Neural cell (in vitro differentiated cells): ENCODE results near the gene EXOC6B. TPM values are rescaled to one million over a fixed set of nuclear protein-coding genes. Genes with fewer than 3 reads are reported as not detected.

Experiments used
- H2AFZ ChIP-seq: fragments of 200-600, 300-800 bp; sonication (generic), shearing (Covaris generic); 2 replicates; pipeline ENCODE4 v1.6.0; 2014; ENCODE audit warnings: low read depth, mild to moderate bottlenecking, antibody characterized with exemption, low read length, moderate library complexity
- H3F3A ChIP-seq: fragments of 200-600 bp; shearing (Covaris generic); 2 replicates; pipeline ENCODE4 v1.6.1; 2016; ENCODE audit warnings: mild to moderate bottlenecking, moderate library complexity, mixed read lengths, antibody characterized with exemption, low read length; ENCODE audit not compliant: insufficient read depth, poor library complexity, severe bottlenecking
- H3K27ac ChIP-seq: fragments of 200-600, 300-800 bp; sonication (generic), shearing (Covaris generic); 2 replicates; pipeline ENCODE4 v1.5.1; 2014; ENCODE audit warnings: mild to moderate bottlenecking, low read length, moderate library complexity
- H3K27me3 ChIP-seq: fragments of 300-800, 200-600 bp; sonication (generic), shearing (Covaris generic); 2 replicates; pipeline ENCODE4 v1.6.0; 2014; ENCODE audit warnings: mild to moderate bottlenecking, low read depth, low read length, moderate library complexity; ENCODE audit not compliant: insufficient read depth
- H3K36me3 ChIP-seq: fragments of 300-800, 200-600 bp; sonication (generic), shearing (Covaris generic); 2 replicates; pipeline ENCODE4 v1.5.1; 2014; ENCODE audit warnings: mild to moderate bottlenecking, antibody characterized with exemption, low read length, moderate library complexity; ENCODE audit not compliant: insufficient read depth
- H3K4me2 ChIP-seq: fragments of 300-800, 200-600 bp; sonication (generic), shearing (Covaris generic); 2 replicates; pipeline ENCODE4 v1.6.0; 2014; ENCODE audit warnings: mild to moderate bottlenecking, low read length
- H3K4me3 ChIP-seq: fragments of 300-800, 200-600 bp; sonication (generic), shearing (Covaris generic); 2 replicates; pipeline ENCODE4 v1.5.1; 2014; ENCODE audit warnings: mild to moderate bottlenecking, low read length, moderate library complexity
- H3K79me2 ChIP-seq: fragments of 200-600 bp; shearing (Covaris generic); replicated peaks from 2 replicates; pipeline ENCODE4 v1.6.0; 2014; ENCODE audit warnings: mild to moderate bottlenecking, low read length, moderate library complexity; ENCODE audit not compliant: insufficient read depth
- H3K9ac ChIP-seq: fragments of 300-800, 200-600 bp; sonication (generic), shearing (Covaris generic); 2 replicates; pipeline ENCODE4 v1.6.1; 2016; ENCODE audit warnings: mild to moderate bottlenecking, low read length, mixed read lengths
- H3K9me2 ChIP-seq: fragments of 200-600 bp; shearing (Covaris generic); 2 replicates; pipeline ENCODE4 v1.6.1; 2016; ENCODE audit warnings: mild to moderate bottlenecking, low read length, mixed read lengths; ENCODE audit not compliant: insufficient read depth
- H3K9me3 ChIP-seq: fragments of 200-600, 300-800 bp; sonication (generic), shearing (Covaris generic); 2 replicates; pipeline ENCODE4 v1.6.1; 2016; ENCODE audit warnings: mild to moderate bottlenecking, mixed run types, low read length, moderate library complexity, mixed read lengths
- H4K20me1 ChIP-seq: fragments of 200-600 bp; shearing (Covaris generic); 2 replicates; pipeline ENCODE4 v1.6.1; 2016; ENCODE audit warnings: mild to moderate bottlenecking, mixed run types; ENCODE audit not compliant: insufficient read depth
- CTCF ChIP-seq: fragments of 450-650 bp; IDR thresholded peaks from 2 replicates; pipeline ENCODE4 v1.5.1; 2014; ENCODE audit warnings: antibody characterized with exemption, mild to moderate bottlenecking, moderate library complexity; ENCODE audit not compliant: poor library complexity, severe bottlenecking
- EP300 ChIP-seq: fragments of 450-650 bp; conservative IDR thresholded peaks from 2 replicates; pipeline ENCODE4 v1.6.1; 2014; ENCODE audit warnings: antibody characterized with exemption, mild to moderate bottlenecking, moderate library complexity; ENCODE audit not compliant: poor library complexity, severe bottlenecking
- EZH2 ChIP-seq: fragments of 200-600, 300-800 bp; shearing (Covaris generic), sonication (generic); IDR thresholded peaks from 2 replicates; pipeline ENCODE4 v1.6.1; 2014; ENCODE audit warnings: antibody characterized with exemption, low read length, borderline replicate concordance, mild to moderate bottlenecking; ENCODE audit not compliant: insufficient read depth, poor library complexity, severe bottlenecking
- MXI1 ChIP-seq: fragments of 450-650 bp; conservative IDR thresholded peaks from 2 replicates; pipeline ENCODE4 v1.6.1; 2014; ENCODE audit warnings: antibody characterized with exemption, mild to moderate bottlenecking; ENCODE audit not compliant: poor library complexity, severe bottlenecking
- POLR2AphosphoS5 ChIP-seq: IDR thresholded peaks from 2 replicates; pipeline ENCODE4 v1.6.1; 2012
- RAD21 ChIP-seq: fragments of 450-650 bp; conservative IDR thresholded peaks from 2 replicates; pipeline ENCODE4 v1.6.1; 2014; ENCODE audit warnings: antibody characterized with exemption, mild to moderate bottlenecking, moderate library complexity
- SMC3 ChIP-seq: fragments of 450-650 bp; conservative IDR thresholded peaks from 2 replicates; pipeline ENCODE4 v1.6.1; 2014; ENCODE audit warnings: antibody characterized with exemption, mild to moderate bottlenecking, moderate library complexity; ENCODE audit not compliant: poor library complexity
- TAF1 ChIP-seq: IDR thresholded peaks from 2 replicates; pipeline ENCODE4 v1.6.1; 2012; ENCODE audit warnings: low read depth
- polyA plus RNA-seq: library from polyadenylated mRNA; depleted of rRNA; stranded (reverse); fragments of >200 nt; gene quantifications from 2 replicates; pipeline ENCODE4 v1.2.3, GENCODE V29; 2014
- TF ChIP-seq, protein P1 (sequence below): IDR thresholded peaks from 2 replicates; pipeline ENCODE4 v1.6.1; 2012; ENCODE audit warnings: borderline replicate concordance

EXOC6B gene
- polyA plus RNA-seq, 1 donor from 2014 or later: 23.4 TPM

DNA sequence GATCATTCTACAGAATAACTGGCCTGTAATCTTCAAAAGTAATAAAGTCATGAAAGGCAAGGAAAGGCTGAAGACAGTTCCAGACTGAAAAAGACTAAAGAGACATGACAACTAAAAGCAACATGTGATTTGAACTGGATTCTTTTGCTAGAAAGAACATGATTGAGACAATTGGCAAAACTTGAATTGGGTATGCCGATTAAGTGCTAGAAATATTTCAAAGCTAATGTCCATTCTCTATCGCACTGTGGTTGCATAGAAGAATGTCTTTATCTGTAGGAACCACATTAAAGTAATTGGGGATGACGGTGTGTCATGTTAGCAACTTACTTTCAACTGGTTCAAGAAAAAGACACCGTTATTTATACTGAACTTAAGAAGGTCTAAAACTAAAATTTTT is 98.5 kb downstream of the EXOC6B start:
- no peak overlapping the region for H3K27ac ChIP-seq
- H4K20me1 ChIP-seq: no peaks in the 10 kb centered on the region
- no peak overlapping the region for H3K4me3 ChIP-seq
- no peak overlapping the region for H2AFZ ChIP-seq
- no peaks in the 10 kb centered on the region for H3K36me3 ChIP-seq
- no peaks in the 10 kb centered on the region for H3K27me3 ChIP-seq
- TF ChIP-seq EP300: no peak
- TF ChIP-seq MXI1: no peak
- H3K9ac ChIP-seq: no peak overlapping the region
- H3F3A ChIP-seq: no peaks in the 10 kb centered on the region
- no peak overlapping the region for H3K4me2 ChIP-seq
- H3K9me3 ChIP-seq: no peaks in the 10 kb centered on the region
- H3K79me2 ChIP-seq: no peaks in the 10 kb centered on the region
- no peaks in the 10 kb centered on the region for H3K9me2 ChIP-seq

DNA sequence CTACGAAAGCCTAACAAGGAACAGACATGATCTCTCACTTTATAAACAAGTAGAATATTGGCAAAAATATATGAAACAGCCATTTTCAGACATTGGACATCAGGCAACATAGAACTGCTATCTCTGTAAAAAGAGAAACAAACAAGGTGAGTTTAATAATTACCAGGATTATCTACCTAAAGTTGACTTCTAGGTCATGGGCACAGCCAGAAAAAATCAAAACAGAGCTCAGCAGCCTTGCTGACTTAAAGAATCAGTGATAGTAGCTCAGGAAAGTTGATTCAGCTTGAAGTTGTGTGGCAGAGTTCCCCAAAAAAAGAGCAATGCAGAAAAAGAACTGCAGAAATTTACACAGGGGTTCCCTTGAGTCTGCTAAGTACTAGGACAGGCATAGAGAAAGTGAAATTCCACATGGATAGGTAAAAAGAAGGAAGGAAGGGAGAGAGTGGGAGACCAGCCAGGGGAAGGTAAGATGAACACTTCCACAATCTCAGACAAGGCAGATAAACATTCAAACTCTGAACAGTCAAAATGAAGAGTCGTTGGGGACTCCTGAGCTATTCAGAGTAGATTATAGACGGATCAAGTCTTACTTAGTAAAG is 102.0 kb downstream of the EXOC6B start:
- Histone ChIP-seq H3K9me3 (no peaks in the 10 kb centered on the region), H3K4me2 (no peak overlapping the region), H3K4me3 (no peak overlapping the region), H2AFZ (no peak overlapping the region), H3K9ac (no peak overlapping the region), H3F3A (no peaks in the 10 kb centered on the region), H4K20me1 (no peaks in the 10 kb centered on the region), H3K9me2 (no peaks in the 10 kb centered on the region), H3K27ac (no peak overlapping the region), H3K79me2 (no peaks in the 10 kb centered on the region), H3K36me3 (no peaks in the 10 kb centered on the region), H3K27me3 (no peaks in the 10 kb centered on the region)
- TF ChIP-seq SMC3 (no peak), RAD21 (no peak), EZH2 (no peak), TAF1 (no peak), CTCF (no peak), POLR2AphosphoS5 (no peak), EP300 (no peak), MXI1 (no peak)
- TF ChIP-seq, protein P1, sequence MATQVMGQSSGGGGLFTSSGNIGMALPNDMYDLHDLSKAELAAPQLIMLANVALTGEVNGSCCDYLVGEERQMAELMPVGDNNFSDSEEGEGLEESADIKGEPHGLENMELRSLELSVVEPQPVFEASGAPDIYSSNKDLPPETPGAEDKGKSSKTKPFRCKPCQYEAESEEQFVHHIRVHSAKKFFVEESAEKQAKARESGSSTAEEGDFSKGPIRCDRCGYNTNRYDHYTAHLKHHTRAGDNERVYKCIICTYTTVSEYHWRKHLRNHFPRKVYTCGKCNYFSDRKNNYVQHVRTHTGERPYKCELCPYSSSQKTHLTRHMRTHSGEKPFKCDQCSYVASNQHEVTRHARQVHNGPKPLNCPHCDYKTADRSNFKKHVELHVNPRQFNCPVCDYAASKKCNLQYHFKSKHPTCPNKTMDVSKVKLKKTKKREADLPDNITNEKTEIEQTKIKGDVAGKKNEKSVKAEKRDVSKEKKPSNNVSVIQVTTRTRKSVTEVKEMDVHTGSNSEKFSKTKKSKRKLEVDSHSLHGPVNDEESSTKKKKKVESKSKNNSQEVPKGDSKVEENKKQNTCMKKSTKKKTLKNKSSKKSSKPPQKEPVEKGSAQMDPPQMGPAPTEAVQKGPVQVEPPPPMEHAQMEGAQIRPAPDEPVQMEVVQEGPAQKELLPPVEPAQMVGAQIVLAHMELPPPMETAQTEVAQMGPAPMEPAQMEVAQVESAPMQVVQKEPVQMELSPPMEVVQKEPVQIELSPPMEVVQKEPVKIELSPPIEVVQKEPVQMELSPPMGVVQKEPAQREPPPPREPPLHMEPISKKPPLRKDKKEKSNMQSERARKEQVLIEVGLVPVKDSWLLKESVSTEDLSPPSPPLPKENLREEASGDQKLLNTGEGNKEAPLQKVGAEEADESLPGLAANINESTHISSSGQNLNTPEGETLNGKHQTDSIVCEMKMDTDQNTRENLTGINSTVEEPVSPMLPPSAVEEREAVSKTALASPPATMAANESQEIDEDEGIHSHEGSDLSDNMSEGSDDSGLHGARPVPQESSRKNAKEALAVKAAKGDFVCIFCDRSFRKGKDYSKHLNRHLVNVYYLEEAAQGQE: no peak
